Mesenchymal stem cell (in vitro differentiated cells and primary cell): ENCODE results near the gene CACNG5.

Experiments
- DNase-seq: peaks from one replicate; pipeline ENCODE4 v3.0.0-alpha.2; 2013
- H2AFZ ChIP-seq: one replicate; pipeline ENCODE4 v1.6.1; 2013; ENCODE audit warnings: low read depth, mild to moderate bottlenecking, control low read depth, inconsistent platforms, low read length, moderate library complexity
- H2AK5ac ChIP-seq: 2 replicates; pipeline ENCODE4 v1.6.1; 2013; ENCODE audit warnings: low read length, moderate library complexity, mild to moderate bottlenecking, inconsistent platforms; ENCODE audit not compliant: severe bottlenecking
- H2BK120ac ChIP-seq: one replicate; pipeline ENCODE4 v1.6.1; 2013; ENCODE audit warnings: low read depth, mild to moderate bottlenecking, inconsistent platforms, low read length, moderate library complexity
- H2BK12ac ChIP-seq, 2 experiments: one replicate each; pipeline ENCODE4 v1.6.1; 2013; ENCODE audit warnings: inconsistent platforms in 2 of 2, low read length in 2 of 2, mild to moderate bottlenecking in 2 of 2, moderate library complexity in 2 of 2, control low read depth in 1 of 2
- H2BK15ac ChIP-seq: one replicate; pipeline ENCODE4 v1.6.1; 2013; ENCODE audit warnings: mild to moderate bottlenecking, low read depth, inconsistent platforms; ENCODE audit not compliant: poor library complexity, severe bottlenecking
- H2BK5ac ChIP-seq: 2 replicates; pipeline ENCODE4 v1.6.1; 2013; ENCODE audit warnings: low read depth, mild to moderate bottlenecking, low read length, control low read depth, inconsistent platforms; ENCODE audit not compliant: poor library complexity, severe bottlenecking
- H3K14ac ChIP-seq, 2 experiments: one replicate each; pipeline ENCODE4 v1.6.1; 2013; ENCODE audit warnings: inconsistent platforms in 2 of 2, low read length in 2 of 2, control low read depth in 1 of 2, mild to moderate bottlenecking in 1 of 2, moderate library complexity in 1 of 2
- H3K18ac ChIP-seq, 2 experiments: one replicate each; pipeline ENCODE4 v1.6.1; 2013; ENCODE audit warnings: inconsistent platforms in 2 of 2, low read length in 2 of 2, control low read depth in 1 of 2, low read depth in 1 of 2, mild to moderate bottlenecking in 1 of 2
- H3K23ac ChIP-seq, 2 experiments: one replicate each; pipeline ENCODE4 v1.6.1; 2013; ENCODE audit warnings: inconsistent platforms in 2 of 2, low read length in 2 of 2, mild to moderate bottlenecking in 2 of 2, moderate library complexity in 2 of 2, control low read depth in 1 of 2
- H3K27ac ChIP-seq: 2 replicates; pipeline ENCODE4 v1.5.1; 2013; ENCODE audit warnings: mild to moderate bottlenecking, moderate library complexity, low read length, control low read depth, inconsistent platforms; ENCODE audit not compliant: poor library complexity, severe bottlenecking
- H3K27me3 ChIP-seq, 2 experiments: 2 replicates each; pipeline versions ENCODE4 v1.6.1 to v1.7.0; 2013; ENCODE audit warnings: low read length in 2 of 2, mild to moderate bottlenecking in 2 of 2, moderate library complexity in 2 of 2, control low read depth in 1 of 2, inconsistent platforms in 1 of 2; ENCODE audit not compliant: control insufficient read depth in 1 of 2, insufficient read depth in 1 of 2
- H3K36me3 ChIP-seq, 2 experiments: 2 replicates each; pipeline versions ENCODE4 v1.6.1 to v1.7.0; 2013; ENCODE audit warnings: low read length in 2 of 2, control low read depth in 1 of 2, inconsistent platforms in 1 of 2, low read depth in 1 of 2, mild to moderate bottlenecking in 1 of 2; ENCODE audit not compliant: insufficient read depth in 2 of 2, control insufficient read depth in 1 of 2
- H3K4ac ChIP-seq, 2 experiments: one replicate each; pipeline ENCODE4 v1.6.1; 2013; ENCODE audit warnings: inconsistent platforms in 2 of 2, low read length in 2 of 2, mild to moderate bottlenecking in 2 of 2, moderate library complexity in 2 of 2, control low read depth in 1 of 2, low read depth in 1 of 2
- H3K4me1 ChIP-seq: 2 replicates; pipeline ENCODE4 v1.6.1; 2013; ENCODE audit warnings: low read depth, low read length, control low read depth; ENCODE audit not compliant: control insufficient read depth, insufficient read depth
- H3K4me2 ChIP-seq: 2 replicates; pipeline ENCODE4 v1.6.1; 2013; ENCODE audit warnings: low read length, mild to moderate bottlenecking, inconsistent platforms; ENCODE audit not compliant: poor library complexity, severe bottlenecking
- H3K4me3 ChIP-seq, 2 experiments: 2 replicates each; pipeline versions ENCODE4 v1.5.1 to v1.7.0; 2013; ENCODE audit warnings: low read length in 2 of 2, mild to moderate bottlenecking in 2 of 2, control low read depth in 1 of 2, low read depth in 1 of 2; ENCODE audit not compliant: insufficient read depth in 1 of 2
- H3K79me1 ChIP-seq: replicated peaks from 2 replicates; pipeline ENCODE4 v1.6.1; 2013; ENCODE audit warnings: mild to moderate bottlenecking, control low read depth, low read length, inconsistent platforms; ENCODE audit not compliant: poor library complexity, severe bottlenecking
- H3K9ac ChIP-seq: 2 replicates; pipeline ENCODE4 v1.7.0; 2013; ENCODE audit warnings: mild to moderate bottlenecking, low read length, moderate library complexity
- H3K9me3 ChIP-seq: 2 replicates; pipeline ENCODE4 v1.7.0; 2013; ENCODE audit warnings: mild to moderate bottlenecking, low read length; ENCODE audit not compliant: control insufficient read depth
- H4K8ac ChIP-seq: one replicate; pipeline ENCODE4 v1.6.1; 2013; ENCODE audit warnings: inconsistent platforms, mild to moderate bottlenecking, low read length, moderate library complexity
- H4K91ac ChIP-seq: one replicate; pipeline ENCODE4 v1.6.1; 2013; ENCODE audit warnings: mild to moderate bottlenecking, low read length, inconsistent platforms
- WGBS: methylation state at CpG from one replicate; pipeline ENCODE4 v1.1.7; 2013; ENCODE audit warnings: mixed read lengths; 5-methylcytosine and 5-hydroxymethylcytosine counted together

Gene CACNG5

GRCh38 chr17:66829386-66829864, 5.5 kb upstream of the CACNG5 start:
- Histone ChIP-seq H3K23ac (no peak overlapping the region), H2BK5ac (no peak overlapping the region), H2BK15ac (no peak overlapping the region), H3K27me3 (peaks cover 54 to 75% of the 10 kb centered on the region in 2 experiments), H2BK120ac (no peak overlapping the region), H3K4me3 (no peak overlapping the region), H3K79me1 (no peaks in the 10 kb centered on the region), H3K4me2 (no peak overlapping the region), H3K4me1 (peaks cover 3% of the 10 kb centered on the region), H3K14ac (no peak overlapping the region), H2AK5ac (no peak overlapping the region), H3K18ac (no peak overlapping the region), H4K91ac (no peak overlapping the region), H3K9me3 (no peaks in the 10 kb centered on the region), H3K27ac (no peak overlapping the region), H3K4ac (no peak overlapping the region), H2BK12ac (no peak overlapping the region), H4K8ac (no peak overlapping the region), H2AFZ (no peak overlapping the region), H3K36me3 (no peaks in the 10 kb centered on the region), H3K9ac (no peak overlapping the region)
- WGBS, result 7% methylated on average over 18 of the region's 18 CpGs
- peak; percentile 73 for DNase-seq

GRCh38 chr17:66829883-66830282, 5.0 kb upstream of the CACNG5 start:
- Histone ChIP-seq H3K79me1 (no peaks in the 10 kb centered on the region), H4K91ac (no peak overlapping the region), H3K23ac (no peak overlapping the region), H2BK120ac (no peak overlapping the region), H2BK15ac (no peak overlapping the region), H3K27ac (no peak overlapping the region), H3K27me3 (peaks cover 54 to 76% of the 10 kb centered on the region in 2 experiments), H3K4me2 (no peak overlapping the region), H4K8ac (no peak overlapping the region), H3K4me3 (no peak overlapping the region), H3K9me3 (no peaks in the 10 kb centered on the region), H2AK5ac (no peak overlapping the region), H2AFZ (no peak overlapping the region), H3K18ac (no peak overlapping the region), H3K4me1 (peaks cover 6% of the 10 kb centered on the region), H3K9ac (no peak overlapping the region), H2BK5ac (no peak overlapping the region), H2BK12ac (no peak overlapping the region), H3K36me3 (no peaks in the 10 kb centered on the region), H3K4ac (no peak overlapping the region), H3K14ac (no peak overlapping the region)
- DNase-seq, result no peak
- 40% methylated on average over 9 of the region's 10 CpGs for WGBS

GRCh38 chr17:66830451-66830850, 4.5 kb upstream of the CACNG5 start:
- no peak overlapping the region for H4K91ac ChIP-seq
- no peak overlapping the region for H3K4me3 ChIP-seq
- H2BK15ac ChIP-seq, result no peak overlapping the region
- no peak overlapping the region for H3K4me2 ChIP-seq
- H4K8ac ChIP-seq, result no peak overlapping the region
- H3K23ac ChIP-seq, result no peak overlapping the region
- H2BK5ac ChIP-seq, result no peak overlapping the region
- no peak for DNase-seq
- WGBS, result 27% methylated on average over 4 of the region's 4 CpGs
- H3K14ac ChIP-seq, result no peak overlapping the region
- H2BK12ac ChIP-seq, result no peak overlapping the region
- no peak overlapping the region for H2AK5ac ChIP-seq
- no peak overlapping the region for H3K9ac ChIP-seq
- no peak overlapping the region for H3K18ac ChIP-seq
- H3K36me3 ChIP-seq, result no peaks in the 10 kb centered on the region
- H3K9me3 ChIP-seq, result no peaks in the 10 kb centered on the region
- H3K79me1 ChIP-seq, result no peaks in the 10 kb centered on the region
- H3K4me1 ChIP-seq, result peaks cover 10% of the 10 kb centered on the region
- no peak overlapping the region for H2AFZ ChIP-seq
- H3K27me3 ChIP-seq, result peaks cover 58 to 77% of the 10 kb centered on the region in 2 experiments
- no peak overlapping the region for H3K4ac ChIP-seq
- no peak overlapping the region for H3K27ac ChIP-seq
- H2BK120ac ChIP-seq, result no peak overlapping the region

GRCh38 chr17:66831383-66832210, 3.3 kb upstream of the CACNG5 start:
- no peak overlapping the region for H3K9ac ChIP-seq
- no peak overlapping the region for H3K4me3 ChIP-seq
- no peak overlapping the region for H4K91ac ChIP-seq
- no peak overlapping the region for H3K23ac ChIP-seq
- H3K18ac ChIP-seq, result no peak overlapping the region
- H2AFZ ChIP-seq, result no peak overlapping the region
- no peak overlapping the region for H3K27ac ChIP-seq
- H3K36me3 ChIP-seq, result no peaks in the 10 kb centered on the region
- DNase-seq, result no peak
- peaks cover 10% of the 10 kb centered on the region for H3K4me1 ChIP-seq
- H3K27me3 ChIP-seq, result peaks cover 65 to 83% of the 10 kb centered on the region in 2 experiments
- H2BK120ac ChIP-seq, result no peak overlapping the region
- no peak overlapping the region for H3K4me2 ChIP-seq
- H3K79me1 ChIP-seq, result no peaks in the 10 kb centered on the region
- H2BK12ac ChIP-seq, result no peak overlapping the region
- 84% methylated on average over 14 of the region's 14 CpGs for WGBS
- H4K8ac ChIP-seq, result no peak overlapping the region
- H2BK15ac ChIP-seq, result no peak overlapping the region
- no peaks in the 10 kb centered on the region for H3K9me3 ChIP-seq
- no peak overlapping the region for H3K4ac ChIP-seq
- H2AK5ac ChIP-seq, result no peak overlapping the region
- no peak overlapping the region for H3K14ac ChIP-seq
- no peak overlapping the region for H2BK5ac ChIP-seq
